H1 (cell line): Measurements from ENCODE around the gene ADAM12. TPM values are rescaled to one million over a fixed set of nuclear protein-coding genes. Genes with fewer than 3 reads are reported as not detected.
A peak's percentile ranks its signal among the peaks of the same experiment; 100 is the strongest.

ENCODE experiments used
- CTCF ChIA-PET: fragments of 300-600 bp; sonication (Branson Sonifier 250); formaldehyde crosslinking; loops from one replicate; lab custom pipeline; 2021; ENCODE audit not compliant: partially characterized antibody; lab: Charles Lee
- POLR2A ChIA-PET: fragments of 300-600 bp; sonication (Branson Sonifier 250); formaldehyde crosslinking; loops from one replicate; lab custom pipeline; 2021; ENCODE audit warnings: inconsistent platforms; ENCODE audit not compliant: partially characterized antibody; lab: Charles Lee
- DNase-seq, 2 experiments: peaks; one replicate each; pipeline versions ENCODE4 v3.0.0 to v3.0.0-alpha.2; 2010 to 2022; ENCODE audit warnings: low spot score in 2 of 2, low read depth in 1 of 2, mixed read lengths in 1 of 2
- FAIRE-seq: peaks from 2 replicates; lab custom pipeline; 2011; peaks lifted over from hg19 to GRCh38; lab: Jason Lieb, UNC
- H2AFZ ChIP-seq: 2 replicates; pipeline ENCODE4 v1.8.1; 2012; ENCODE audit warnings: low read length, inconsistent platforms
- H2AK5ac ChIP-seq: 2 replicates; pipeline ENCODE4 v1.6.1; 2013; ENCODE audit warnings: low read depth, low read length
- H2BK120ac ChIP-seq: replicated peaks from 2 replicates; pipeline ENCODE3; 2013; ENCODE audit warnings: low read depth, low read length, inconsistent platforms
- H2BK12ac ChIP-seq: 2 replicates; pipeline ENCODE4 v1.6.1; 2013; ENCODE audit warnings: low read depth, low read length
- H2BK15ac ChIP-seq: 2 replicates; pipeline ENCODE4 v1.6.1; 2013; ENCODE audit warnings: low read length
- H2BK20ac ChIP-seq: 2 replicates; pipeline ENCODE4 v1.6.1; 2013; ENCODE audit warnings: low read length
- H2BK5ac ChIP-seq: 2 replicates; pipeline ENCODE4 v1.6.1; 2013; ENCODE audit warnings: low read depth, low read length
- H3K14ac ChIP-seq: 2 replicates; pipeline ENCODE4 v1.6.1; 2013; ENCODE audit warnings: inconsistent platforms; ENCODE audit not compliant: insufficient read length
- H3K18ac ChIP-seq: 2 replicates; pipeline ENCODE4 v1.6.1; 2013; ENCODE audit warnings: low read length; ENCODE audit errors: extremely low read depth
- H3K23ac ChIP-seq: 2 replicates; pipeline ENCODE4 v1.6.1; 2013; ENCODE audit warnings: inconsistent platforms; ENCODE audit not compliant: insufficient read length
- H3K23me2 ChIP-seq: 2 replicates; pipeline ENCODE4 v1.6.1; 2013; ENCODE audit warnings: low read depth, low read length
- H3K27ac ChIP-seq: 2 replicates; pipeline ENCODE4 v1.6.1; 2011; ENCODE audit warnings: low read depth, low read length, inconsistent platforms
- H3K27me3 ChIP-seq, 4 experiments: replicated peaks in 1 of 4; 1 replicate in 1 of 4; 2 replicates in 3 of 4; pipeline versions ENCODE4 v1.6.1 to v1.8.1; 2011 to 2013; ENCODE audit warnings: low read length in 3 of 4, mild to moderate bottlenecking in 3 of 4, inconsistent platforms in 2 of 4, mixed read lengths in 2 of 4, moderate library complexity in 1 of 4; ENCODE audit not compliant: control insufficient read depth in 3 of 4, insufficient read depth in 3 of 4; ENCODE audit errors: extremely low read depth in 1 of 4
- H3K36me3 ChIP-seq, 4 experiments: 2 replicates each; pipeline versions ENCODE4 v1.6.1 to v1.8.1; 2011 to 2013; ENCODE audit warnings: mild to moderate bottlenecking in 4 of 4, low read length in 3 of 4, moderate library complexity in 2 of 4, control low read depth in 1 of 4, inconsistent platforms in 1 of 4; ENCODE audit not compliant: insufficient read depth in 4 of 4, control insufficient read depth in 2 of 4
- H3K4ac ChIP-seq: replicated peaks from 2 replicates; pipeline ENCODE3; 2013; ENCODE audit warnings: low read length, low read depth, mixed read lengths, inconsistent platforms; ENCODE audit not compliant: insufficient read length
- H3K4me1 ChIP-seq, 4 experiments: replicated peaks in 1 of 4; 1 replicate in 1 of 4; 2 replicates in 3 of 4; pipeline versions ENCODE4 v1.6.1 to v1.8.1; 2011 to 2013; ENCODE audit warnings: low read length in 3 of 4, inconsistent platforms in 2 of 4, mixed read lengths in 1 of 4; ENCODE audit not compliant: insufficient read depth in 4 of 4, control insufficient read depth in 3 of 4
- H3K4me2 ChIP-seq, 2 experiments: 2 replicates each; pipeline versions ENCODE4 v1.6.1 to v1.8.1; 2011 to 2013; ENCODE audit warnings: low read depth in 2 of 2, low read length in 2 of 2, control low read depth in 1 of 2, inconsistent platforms in 1 of 2, mild to moderate bottlenecking in 1 of 2; ENCODE audit not compliant: insufficient read depth in 1 of 2
- H3K4me3 ChIP-seq, 4 experiments: fragments of 200-600, 300-600 bp in 1 of 4; sonication (generic), shearing (Covaris generic), sonication (Bioruptor Twin) in 1 of 4; 2 replicates each; pipeline versions ENCODE4 v1.5.1 to v1.8.1; 2011 to 2016; ENCODE audit warnings: low read length in 4 of 4, low read depth in 3 of 4, control low read depth in 2 of 4, inconsistent platforms in 2 of 4, mild to moderate bottlenecking in 2 of 4, mixed read lengths in 1 of 4, moderate library complexity in 1 of 4; ENCODE audit not compliant: insufficient read depth in 2 of 4; ENCODE audit errors: extremely low read depth in 1 of 4
- H3K56ac ChIP-seq: replicated peaks from 2 replicates; pipeline ENCODE3; 2013; ENCODE audit warnings: low read depth, mild to moderate bottlenecking, mixed read lengths, low read length, inconsistent platforms; ENCODE audit not compliant: insufficient read length
- H3K79me1 ChIP-seq: 2 replicates; pipeline ENCODE4 v1.6.1; 2013; ENCODE audit warnings: low read depth, low read length, control low read depth
- H3K79me2 ChIP-seq, 2 experiments: 2 replicates each; pipeline versions ENCODE4 v1.6.1 to v1.8.1; 2012 to 2013; ENCODE audit warnings: low read length in 2 of 2, mild to moderate bottlenecking in 2 of 2, inconsistent platforms in 1 of 2; ENCODE audit not compliant: insufficient read depth in 2 of 2, control insufficient read depth in 1 of 2
- H3K9ac ChIP-seq, 4 experiments: replicated peaks in 1 of 4; 1 replicate in 1 of 4; 2 replicates in 3 of 4; pipeline versions ENCODE4 v1.6.1 to v1.8.1; 2011 to 2013; ENCODE audit warnings: low read depth in 3 of 4, low read length in 3 of 4, control low read depth in 2 of 4, mild to moderate bottlenecking in 2 of 4, moderate library complexity in 2 of 4, inconsistent platforms in 1 of 4; ENCODE audit errors: extremely low read depth in 1 of 4
- H3K9me3 ChIP-seq, 2 experiments: 2 replicates each; pipeline versions ENCODE4 v1.6.1 to v1.8.1; 2012 to 2013; ENCODE audit warnings: mild to moderate bottlenecking in 2 of 2, moderate library complexity in 2 of 2, control low read depth in 1 of 2, inconsistent platforms in 1 of 2, low read depth in 1 of 2, low read length in 1 of 2, mixed read lengths in 1 of 2; ENCODE audit not compliant: insufficient read depth in 2 of 2
- H4K20me1 ChIP-seq, 2 experiments: replicated peaks in 1 of 2; 2 replicates each; pipeline versions ENCODE3 to v1.8.1; 2011 to 2013; ENCODE audit warnings: inconsistent platforms in 2 of 2, low read length in 2 of 2, mild to moderate bottlenecking in 1 of 2; ENCODE audit not compliant: insufficient read depth in 2 of 2, control insufficient read depth in 1 of 2
- H4K5ac ChIP-seq: 2 replicates; pipeline ENCODE4 v1.6.1; 2013; ENCODE audit warnings: low read length, low read depth, mixed read lengths, inconsistent platforms; ENCODE audit not compliant: insufficient read length
- H4K8ac ChIP-seq: 2 replicates; pipeline ENCODE4 v1.8.0; 2013; ENCODE audit warnings: mild to moderate bottlenecking, moderate library complexity, low read length, inconsistent platforms; ENCODE audit not compliant: insufficient read depth; ENCODE audit errors: extremely low read depth
- H4K91ac ChIP-seq: replicated peaks from 2 replicates; pipeline ENCODE3; 2013; ENCODE audit warnings: low read length, mixed read lengths, inconsistent platforms; ENCODE audit not compliant: insufficient read length
- CBX8 ChIP-seq: fragments of 300-800, 300-1000 bp; sonication (generic); IDR thresholded peaks from 2 replicates; pipeline ENCODE4 v1.7.1; 2016; ENCODE audit warnings: low read depth, low read length, borderline replicate concordance
- CTBP2 ChIP-seq: IDR thresholded peaks from 2 replicates; pipeline ENCODE4 v1.7.0; 2011; ENCODE audit warnings: borderline replicate concordance, mild to moderate bottlenecking, moderate library complexity, mixed read lengths, low read length; ENCODE audit not compliant: insufficient read depth, insufficient read length
- RBBP5 ChIP-seq: IDR thresholded peaks from 2 replicates; pipeline ENCODE4 v1.7.1; 2012; ENCODE audit warnings: low read depth, mild to moderate bottlenecking, inconsistent platforms, low read length, moderate library complexity, borderline replicate concordance
- WGBS, 2 experiments: shearing (Covaris generic) in 1 of 2; methylation state at CpG; one replicate each; pipeline versions ENCODE4 v1.1.6 to v1.1.7; 2013 to 2015; ENCODE audit warnings: low lambda C conversion rate in 2 of 2, mixed read lengths in 2 of 2, inconsistent platforms in 1 of 2, low coverage in 1 of 2, missing lambda C conversion rate in 1 of 2; ENCODE audit not compliant: insufficient replicate concordance in 2 of 2, insufficient coverage in 1 of 2, insufficient read length in 1 of 2; ENCODE audit errors: extremely low coverage in 1 of 2, missing lambda C conversion rate in 1 of 2; 5-methylcytosine and 5-hydroxymethylcytosine counted together
- polyA plus RNA-seq, 7 experiments: library from polyadenylated mRNA; depleted of rRNA in 3 of 7; stranded (reverse) in 5 of 7; unstranded in 2 of 7; fragments of >200 nt in 5 of 7; fragments of 200-250 nt in 2 of 7; gene quantifications; 1 replicate in 5 of 7; 2 replicates in 1 of 7; 4 replicates in 1 of 7; pipeline versions ENCODE4 v1.2.1 to v1.2.3, GENCODE V29; 2011 to 2013; ENCODE audit warnings: missing spikeins in 2 of 7, mixed read lengths in 2 of 7
- total RNA-seq: library from RNA; stranded (reverse); fragmentation: NEBNext Ultra II Directional; extraction: Animal tissue kit (Norgen Biotek cat#: 25700); gene quantifications from 2 replicates; pipeline ENCODE4 v1.2.1, GENCODE V29; 2021

The ADAM12 gene
- total and polyA plus RNA-seq, 2 of the 8 experiments (the other 6 are each of a cell fraction or from before 2014, with no cell fraction given) = 0.07 to 0.17 TPM

DNA sequence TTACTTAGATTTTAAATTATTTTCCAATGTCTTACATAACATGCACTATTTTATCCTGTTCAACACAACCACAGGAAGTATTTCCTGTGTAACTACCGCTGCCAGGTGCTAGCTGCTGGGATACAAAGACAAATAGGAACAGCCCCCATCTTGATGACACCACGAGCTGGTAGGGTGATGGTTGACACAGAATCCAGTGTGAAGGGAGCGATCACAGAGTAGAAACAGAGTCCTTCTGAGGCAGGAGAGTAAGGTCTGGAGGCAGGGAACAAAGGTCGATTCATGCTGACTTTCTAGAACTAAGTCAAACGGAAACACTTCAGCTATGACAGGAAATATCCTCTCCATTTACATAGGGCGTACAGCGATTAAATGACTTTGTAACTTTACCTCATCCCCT lies 232.3 kb downstream of the ADAM12 start:
- 78% methylated on average over 7 of the region's 7 CpGs; no CpG with 5 or more reads in 1 of the 2 experiments for WGBS, 2 experiments
- no peak for FAIRE-seq

More for the DNA sequence above, 232.3 kb downstream of the ADAM12 start:
- Histone ChIP-seq H2AFZ (no peak overlapping the region), H3K27ac (no peak overlapping the region), H3K79me1 (no peaks in the 10 kb centered on the region), H2BK120ac (peak overlapping the region; percentile 8), H4K8ac (no peak overlapping the region), H3K14ac (no peak overlapping the region), H3K4me3 (no peak overlapping the region), H3K79me2 (no peaks in the 10 kb centered on the region), H3K9ac (no peak overlapping the region), H3K56ac (no peak overlapping the region), H2BK20ac (no peak overlapping the region), H3K9me3 (peaks cover 0 to 3% of the 10 kb centered on the region in 2 experiments; a peak in 1 of 4 replicates), H2BK15ac (no peak overlapping the region), H2BK5ac (no peak overlapping the region), H2BK12ac (no peak overlapping the region; the same call in 1 of the 2 replicates), H3K4ac (no peak overlapping the region), H3K18ac (peak overlapping the region; percentile 26; the same call in 1 of the 2 replicates), H2AK5ac (no peak overlapping the region), H4K20me1 (no peaks in the 10 kb centered on the region), H3K27me3 (no peaks in the 10 kb centered on the region; a peak in 1 of 7 replicates), H3K4me2 (0 out of 4 replicates have a peak overlapping the region, but pooled peaks of 1 of the 2 experiments have one; percentile 33), H3K36me3 (peaks cover 0 to 3% (median 0%) of the 10 kb centered on the region in 4 experiments; a peak in 1 of 8 replicates), H3K23me2 (no peaks in the 10 kb centered on the region), H3K4me1 (peaks cover 15 to 31% (median 28%) of the 10 kb centered on the region in 4 experiments), H3K23ac (no peak overlapping the region), H4K91ac (no peak overlapping the region), H4K5ac (no peak overlapping the region)
- TF ChIP-seq RBBP5 = no peak
- TF ChIP-seq CTBP2 = no peak
- TF ChIP-seq CBX8 = no peak
- ChIA-PET CTCF (interaction anchor here (1.0 kb wide), 1 partner anchor 97 kb away, joined by 3 read pairs; no protein-coding TSS in a partner anchor), POLR2A (no interaction called here)
- no peak for DNase-seq
